Stimulated activated CD8-positive, alpha-beta memory T cell treated with anti-CD3 and anti-CD28 coated beads, Interleukin-15, amount 100 ng/mL, for 24 hours (primary cell): Measurements from ENCODE around the gene SYNGR3.
A peak's percentile ranks its signal among the peaks of the same experiment; 100 is the strongest.
"Not testable (repeated sequence)": the region's sequence is repeated elsewhere in the genome, so short reads cannot be mapped to it uniquely, and the experiment has no call there.

Experiments used
- DNase-seq: peaks from one replicate; pipeline ENCODE4 v3.0.0-alpha.2; 2020; ENCODE audit warnings: low read depth

SYNGR3 gene, protein sequence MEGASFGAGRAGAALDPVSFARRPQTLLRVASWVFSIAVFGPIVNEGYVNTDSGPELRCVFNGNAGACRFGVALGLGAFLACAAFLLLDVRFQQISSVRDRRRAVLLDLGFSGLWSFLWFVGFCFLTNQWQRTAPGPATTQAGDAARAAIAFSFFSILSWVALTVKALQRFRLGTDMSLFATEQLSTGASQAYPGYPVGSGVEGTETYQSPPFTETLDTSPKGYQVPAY

DNA sequence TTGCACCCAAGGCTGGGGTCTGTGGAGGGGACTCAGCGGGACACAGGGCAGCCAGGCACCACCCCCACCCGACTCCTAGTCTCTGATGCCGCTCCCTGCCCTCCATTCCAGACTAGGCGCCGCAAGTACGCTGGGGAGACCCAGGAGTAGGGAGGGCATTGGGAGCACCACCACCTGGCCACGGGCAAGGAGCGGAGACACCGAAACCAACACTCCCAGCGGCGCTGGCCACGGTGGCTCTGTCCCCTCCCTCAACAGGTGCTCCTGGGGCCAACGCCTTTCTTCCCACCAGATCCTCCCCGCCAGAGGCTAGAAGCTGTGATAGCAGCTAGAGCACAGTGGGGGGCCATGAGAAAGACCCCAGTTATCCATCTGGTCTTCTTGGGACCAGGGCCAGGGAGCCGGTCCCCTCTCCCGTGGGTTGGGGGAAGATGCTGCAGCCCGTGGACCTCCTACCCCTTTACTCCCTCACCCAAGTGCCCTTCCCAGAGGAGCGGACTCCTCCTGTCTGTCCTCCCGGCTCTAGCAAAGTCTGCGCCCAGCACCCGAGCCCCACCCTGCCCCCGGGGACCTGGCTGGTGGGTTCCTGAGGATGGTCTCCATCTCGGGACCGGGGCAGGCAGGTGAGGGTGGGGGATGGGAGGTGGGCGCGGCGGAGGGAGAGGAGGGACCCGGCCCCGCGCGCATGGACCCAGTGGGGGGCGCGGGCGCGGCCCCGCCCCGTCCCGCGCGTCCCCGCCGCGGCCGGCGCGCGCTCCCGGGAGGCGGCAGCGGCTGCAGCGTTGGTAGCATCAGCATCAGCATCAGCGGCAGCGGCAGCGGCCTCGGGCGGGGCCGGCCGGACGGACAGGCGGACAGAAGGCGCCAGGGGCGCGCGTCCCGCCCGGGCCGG, at the start of gene SYNGR3:
TSS of gene SYNGR3 (plus strand) at position 762 of the 892 bp plus-strand sequence. CDS start 133 bp downstream, outside the sequence.
- no peak for DNase-seq

DNA sequence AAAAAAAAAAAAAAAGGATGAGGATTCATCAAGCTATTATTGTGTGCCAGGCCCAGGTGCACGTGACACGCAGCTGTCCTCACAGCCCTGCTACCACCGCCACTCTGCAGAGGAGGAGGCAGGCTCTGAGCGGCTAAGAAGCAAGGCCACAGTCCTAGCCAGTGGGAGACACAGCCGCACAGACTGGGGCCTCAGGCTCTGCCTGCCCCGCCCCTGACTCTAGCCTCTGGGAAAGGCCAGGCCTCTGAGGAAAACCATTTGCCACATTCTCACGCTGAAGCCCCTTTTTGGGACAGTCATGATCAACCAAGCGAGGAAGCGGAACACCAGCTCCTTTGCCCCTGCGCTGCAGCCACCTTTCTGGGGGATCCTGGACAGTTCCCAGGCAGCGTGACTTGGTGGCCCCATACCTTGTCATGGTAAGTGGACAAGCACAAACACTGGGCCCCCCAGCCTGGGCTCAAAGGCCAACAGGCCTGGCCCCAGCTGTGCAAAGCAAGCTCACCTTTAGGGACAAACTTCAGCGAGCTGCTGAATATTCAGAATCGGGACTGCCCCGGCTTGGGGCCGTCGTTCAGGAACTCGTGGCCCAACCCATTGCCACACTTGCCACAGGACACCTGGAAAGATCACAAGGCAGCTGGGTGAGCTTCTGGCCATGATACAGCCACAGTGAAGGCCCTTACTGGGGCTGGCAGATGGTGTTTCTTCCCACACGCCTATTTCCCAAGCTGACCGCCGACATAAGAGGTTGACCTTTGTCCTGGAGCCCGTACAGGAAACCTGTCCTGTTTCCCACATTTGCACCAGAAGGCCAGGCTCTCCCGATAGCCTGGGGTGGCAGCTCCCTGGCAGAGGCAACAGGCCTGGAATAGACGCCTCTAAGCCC, 49.3 kb upstream of the SYNGR3 start:
- DNase-seq: no peak

DNA sequence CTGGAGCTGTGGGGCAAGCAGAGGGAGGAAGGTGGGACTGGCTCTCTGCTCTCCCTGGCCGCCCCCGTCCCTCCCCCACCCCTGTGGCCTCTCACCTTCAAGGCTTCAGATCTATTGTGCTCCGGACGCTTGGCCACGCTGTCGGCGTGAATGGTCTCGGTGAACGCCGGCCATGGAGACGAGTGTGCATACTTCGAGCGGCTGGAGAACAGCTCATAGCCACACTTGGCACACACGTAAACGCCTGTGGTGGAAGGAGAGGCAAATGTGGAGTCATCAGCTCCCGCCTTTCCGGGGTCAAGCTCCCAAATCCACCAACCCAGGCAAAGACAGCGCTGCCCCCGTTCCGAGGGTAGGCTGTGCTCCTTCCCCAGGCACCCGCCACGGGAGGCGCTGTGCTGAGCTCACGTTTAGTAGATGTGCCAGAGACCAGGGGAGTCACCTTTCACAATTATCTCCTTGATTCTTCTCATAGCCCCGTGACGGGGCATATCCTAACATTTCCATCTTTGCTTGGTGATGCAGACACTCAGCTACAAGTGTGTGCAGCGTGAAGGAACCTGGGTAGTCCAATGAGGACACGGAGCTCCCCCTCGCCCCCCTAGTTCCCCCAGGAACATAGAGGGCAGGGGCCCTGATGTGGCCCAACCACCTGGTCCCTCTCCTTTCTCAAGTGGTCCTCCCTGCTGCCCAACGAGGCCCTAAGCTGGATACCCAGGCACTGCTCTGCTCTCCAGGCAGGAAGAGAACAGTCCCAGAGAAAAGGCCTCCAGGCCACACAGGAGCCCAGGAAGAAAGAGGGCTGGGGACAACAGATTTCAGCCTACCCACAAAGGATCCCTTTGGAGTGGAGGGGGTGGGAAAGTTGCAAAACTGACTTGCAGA, 48.4 kb upstream of the SYNGR3 start:
- no peak for DNase-seq

DNA sequence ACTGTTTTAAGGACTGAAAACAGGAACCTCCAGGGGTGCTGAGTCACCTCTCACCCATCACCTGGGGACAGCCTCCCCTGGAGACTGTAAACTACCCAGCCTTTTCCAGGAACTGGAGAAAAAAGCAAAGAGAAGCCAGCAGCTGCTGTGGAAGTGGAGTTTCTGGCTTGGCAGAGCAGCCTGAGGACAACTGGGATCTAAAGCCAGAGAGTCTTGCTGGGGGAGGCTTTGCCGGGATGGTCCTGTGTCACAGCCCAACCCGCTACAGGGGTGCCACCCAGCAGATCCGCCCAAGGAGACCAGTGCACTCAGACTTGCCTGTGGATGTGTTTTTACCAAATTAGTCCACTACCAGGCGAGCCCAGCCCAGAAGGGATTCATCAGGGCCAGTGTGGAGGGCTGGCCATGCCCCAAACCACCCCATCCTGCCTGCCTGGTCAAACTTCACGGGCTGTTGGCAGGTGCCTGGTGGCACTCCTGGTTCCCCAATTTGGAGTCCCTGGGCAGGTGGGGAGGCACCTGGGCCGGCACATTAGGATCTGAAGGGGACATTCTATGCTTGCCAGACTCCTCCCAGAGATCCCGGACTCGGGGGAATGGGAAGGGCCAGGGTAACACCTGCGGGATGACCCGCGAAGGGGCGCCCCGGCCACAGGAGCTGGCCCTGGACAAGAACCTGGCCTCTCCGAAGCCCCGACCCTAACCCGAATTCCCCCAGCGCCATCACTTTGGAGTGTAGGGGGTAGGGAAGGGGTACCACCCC, 47.5 kb upstream of the SYNGR3 start:
- DNase-seq: no peak

DNA sequence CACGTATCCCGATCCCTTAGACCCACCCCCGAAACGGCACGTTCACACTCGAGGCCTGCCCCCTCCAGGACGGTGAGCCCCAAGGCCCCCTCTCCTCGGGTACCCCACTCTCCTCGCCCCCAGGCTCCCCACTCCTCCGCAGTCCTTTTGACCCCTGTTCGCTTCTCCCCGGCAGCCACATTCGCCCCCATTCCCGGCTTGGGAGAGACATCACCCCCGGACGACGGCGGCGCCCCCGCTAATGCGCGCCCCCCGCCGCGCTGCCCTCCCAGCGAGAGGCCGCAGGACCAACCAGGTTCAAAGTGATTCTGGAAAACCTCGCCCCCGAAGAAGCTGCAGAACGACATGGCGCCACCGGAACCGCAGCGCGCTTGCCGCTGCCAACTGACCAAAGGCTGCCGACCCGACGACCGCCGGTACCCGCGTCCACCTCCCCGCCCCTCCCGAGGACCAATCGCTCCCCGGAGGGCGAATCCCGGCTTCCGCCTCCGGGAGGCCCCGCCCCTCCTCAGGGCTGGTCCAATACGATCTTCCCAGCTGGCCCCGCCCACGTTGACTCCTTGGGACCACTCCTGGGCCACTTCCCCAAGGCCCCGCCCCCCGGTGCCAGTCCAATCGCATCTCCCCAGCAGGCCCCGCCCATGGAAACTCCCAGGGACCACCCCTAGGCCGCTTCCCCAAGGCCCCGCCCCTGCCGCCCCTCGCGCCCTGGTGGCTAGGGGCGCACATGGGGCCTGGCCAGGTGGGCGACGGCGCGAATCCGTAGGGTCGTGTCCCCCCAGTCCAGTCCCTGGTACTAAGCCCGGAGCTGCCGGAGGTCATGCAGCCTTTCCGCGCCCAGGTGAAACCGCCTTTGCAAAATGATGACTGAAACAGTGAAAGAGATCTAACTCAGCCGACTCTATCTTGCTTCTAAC, 46.7 kb upstream of the SYNGR3 start, which contains the start of gene MSRB1:
TSS of gene MSRB1 (minus strand) at position 390 of the 917 bp plus-strand sequence. CDS start at position 347, 43 bp downstream.
- peak; percentile 95 for DNase-seq

DNA sequence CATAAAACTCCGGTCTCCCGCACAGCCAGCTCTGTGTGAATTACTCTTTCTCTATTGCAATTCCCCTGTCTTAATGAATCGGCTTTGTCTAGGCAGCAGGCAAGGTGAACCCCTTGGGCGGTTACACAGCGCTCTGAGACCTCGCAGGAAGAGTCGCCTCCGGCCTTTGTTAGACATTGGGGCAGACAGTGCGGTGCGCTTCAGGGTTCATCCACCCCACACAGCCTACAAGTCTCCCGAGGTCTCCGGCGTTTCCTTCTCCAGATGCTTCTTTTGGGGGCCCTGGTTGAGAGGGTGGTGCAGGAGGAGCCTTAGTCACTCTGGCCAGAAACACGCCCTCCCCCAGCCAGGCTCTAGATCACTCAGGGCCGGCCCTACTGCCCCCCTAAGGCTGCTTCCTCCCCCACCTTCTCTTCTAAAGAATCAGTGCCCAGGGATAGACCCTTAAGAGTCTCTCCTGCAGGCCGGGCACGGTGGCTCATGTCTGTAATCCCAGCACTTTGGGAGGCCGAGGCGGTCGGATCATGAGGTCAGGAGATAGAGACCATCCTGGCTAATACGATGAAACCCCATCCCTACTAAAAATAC, 45.1 kb upstream of the SYNGR3 start:
- no peak for DNase-seq

DNA sequence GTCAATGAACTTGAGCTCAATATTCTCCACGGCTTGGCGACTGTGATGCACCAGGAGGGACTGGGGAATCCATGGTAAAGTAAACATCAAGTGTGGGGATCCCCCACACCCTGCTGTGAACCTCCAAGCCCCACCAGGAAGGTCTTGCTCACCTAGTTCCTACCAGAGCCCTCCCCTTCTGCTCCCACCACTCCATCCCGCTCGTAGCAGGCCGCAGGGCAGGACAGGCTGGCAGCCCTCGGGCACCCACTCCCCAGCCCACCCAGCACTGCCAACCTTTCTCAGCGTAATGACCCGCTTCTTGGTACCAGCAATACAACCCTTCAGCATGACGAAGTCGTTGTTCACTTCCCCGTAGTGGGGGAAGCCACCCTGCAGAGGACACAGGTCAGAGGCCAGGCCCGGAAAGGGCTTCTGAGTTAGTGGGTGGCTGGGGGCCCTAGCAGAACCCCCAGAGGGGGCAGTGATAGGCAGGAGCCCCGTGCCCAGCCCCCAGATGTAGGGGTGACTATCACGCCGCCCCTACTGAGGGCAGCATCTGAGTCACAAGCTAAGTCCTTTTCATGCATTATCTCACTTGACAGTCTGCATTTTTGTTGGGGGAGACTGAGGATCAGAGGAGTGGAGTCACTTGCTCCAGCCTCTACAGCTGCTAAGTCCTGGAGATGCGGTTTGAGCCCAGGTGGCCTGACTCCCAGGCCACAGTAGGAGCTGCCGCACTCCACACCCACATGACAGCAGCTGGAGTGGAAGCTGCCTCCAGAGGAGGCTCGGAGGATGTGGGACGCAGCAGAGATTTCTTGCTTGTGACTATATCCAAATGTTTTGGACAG, 44.0 kb upstream of the SYNGR3 start:
- no peak for DNase-seq

DNA sequence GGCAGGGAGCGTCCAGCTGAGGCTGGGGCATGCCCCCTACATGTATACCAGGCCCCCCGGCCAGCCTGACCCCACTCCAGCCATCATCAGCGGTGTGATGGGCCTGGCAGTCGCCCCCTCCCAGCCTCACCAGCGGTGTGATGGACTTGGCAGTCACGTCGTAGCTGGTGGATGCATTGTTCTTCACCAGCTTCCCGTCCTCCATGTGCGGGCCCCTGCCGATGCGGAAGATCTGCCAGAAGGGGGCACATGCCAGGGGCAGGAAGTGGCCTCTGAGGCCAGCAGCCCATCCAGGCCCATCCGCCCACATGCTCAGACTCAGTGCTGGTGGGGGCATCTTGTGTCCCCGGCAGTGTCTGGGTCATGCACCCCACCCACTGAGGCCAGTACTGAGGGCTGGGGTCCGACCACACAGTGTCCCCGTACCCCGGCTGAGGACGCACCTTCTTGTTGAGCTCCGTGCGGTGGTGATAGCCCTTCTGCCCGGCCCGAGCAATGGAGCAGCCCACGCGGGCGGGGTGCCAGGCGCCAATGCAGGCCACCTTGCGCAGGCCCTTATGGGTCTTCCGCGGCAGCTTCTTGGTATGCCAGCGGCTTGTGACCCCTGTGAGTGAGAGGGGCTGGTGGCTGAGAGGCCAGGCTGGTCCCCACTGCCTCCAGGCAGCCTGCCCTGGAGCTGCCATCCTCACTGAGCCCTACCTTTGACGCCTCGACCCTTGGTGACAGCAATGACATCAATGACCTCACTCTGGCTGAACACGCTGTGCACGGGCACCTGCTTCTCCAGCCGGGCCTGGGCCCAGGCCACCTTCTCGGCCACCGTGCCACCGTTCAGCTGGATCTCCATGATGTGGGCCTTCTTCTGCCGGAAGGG, 43.0 kb upstream of the SYNGR3 start:
- no peak for DNase-seq

DNA sequence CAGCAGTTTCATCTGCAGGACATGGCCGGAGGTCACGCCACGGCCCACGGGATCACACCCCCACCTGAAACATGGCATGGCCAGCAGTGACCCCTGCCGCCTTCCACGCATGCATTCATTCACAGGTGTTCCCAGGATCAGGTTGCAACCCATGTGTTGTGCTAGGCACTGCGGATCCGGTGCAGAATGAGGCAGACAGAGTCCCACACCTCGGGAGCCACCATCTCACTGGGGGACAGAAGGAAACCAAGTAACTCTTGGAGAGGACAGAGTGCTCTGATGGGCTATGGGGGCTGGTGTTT, 42.5 kb upstream of the SYNGR3 start:
- no peak for DNase-seq

DNA sequence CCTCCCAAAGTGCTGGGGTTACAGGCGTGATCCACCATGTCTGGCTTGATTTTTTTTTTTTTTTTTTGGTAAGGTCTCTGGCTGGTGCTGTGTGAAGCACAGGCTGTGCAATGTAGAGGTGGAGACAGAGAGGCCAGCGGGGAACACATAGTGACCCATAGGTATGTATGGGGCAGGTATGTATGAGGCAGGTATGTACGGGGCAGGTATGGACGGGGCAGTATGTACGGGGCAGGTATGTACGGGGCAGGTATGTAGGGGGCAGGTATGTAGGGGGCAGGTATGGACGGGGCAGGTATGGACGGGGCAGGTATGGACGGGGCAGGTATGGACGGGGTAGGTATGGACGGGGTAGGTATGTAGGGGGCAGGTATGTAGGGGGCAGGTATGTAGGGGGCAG, 40.3 kb upstream of the SYNGR3 start:
- no peak for DNase-seq

DNA sequence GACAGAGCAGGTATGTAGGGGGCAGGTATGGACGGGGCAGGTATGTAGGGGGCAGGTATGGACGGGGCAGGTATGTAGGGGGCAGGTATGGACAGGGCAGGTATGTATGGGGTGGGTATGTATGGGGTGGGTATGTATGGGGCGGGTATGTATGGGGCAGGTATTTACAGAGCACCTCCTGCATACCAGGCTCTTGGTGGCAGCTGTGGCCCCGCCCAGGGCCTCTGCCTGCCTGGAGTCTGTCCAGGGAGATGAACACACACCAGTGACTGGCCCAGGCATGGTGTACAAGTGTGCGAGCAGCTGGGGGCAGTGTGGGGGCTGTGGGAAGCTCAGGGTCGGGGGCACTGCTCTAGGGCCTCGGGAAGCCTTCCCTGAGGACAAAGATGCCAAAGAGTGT, 39.7 kb upstream of the SYNGR3 start:
- no peak for DNase-seq

DNA sequence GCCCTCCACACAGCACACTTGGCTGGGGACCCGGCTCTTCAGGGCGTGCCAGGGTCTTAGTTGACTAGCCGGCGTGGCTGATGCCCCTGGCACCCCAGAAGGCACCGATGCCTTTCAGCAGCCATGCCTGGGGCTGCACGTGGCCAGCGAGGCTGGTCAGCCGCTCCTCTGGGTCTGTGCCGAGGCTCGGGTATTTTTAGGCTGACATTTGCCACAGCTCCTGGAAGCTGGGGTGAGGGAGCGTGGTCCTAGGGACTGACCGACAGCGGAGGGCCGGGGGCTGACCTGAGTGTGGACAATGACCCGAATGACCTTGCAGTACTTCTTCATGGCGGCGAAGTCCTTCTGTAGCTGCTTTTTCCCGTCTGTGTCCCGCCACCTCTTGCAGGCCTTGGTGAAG, 39.2 kb upstream of the SYNGR3 start:
- DNase-seq: no peak

DNA sequence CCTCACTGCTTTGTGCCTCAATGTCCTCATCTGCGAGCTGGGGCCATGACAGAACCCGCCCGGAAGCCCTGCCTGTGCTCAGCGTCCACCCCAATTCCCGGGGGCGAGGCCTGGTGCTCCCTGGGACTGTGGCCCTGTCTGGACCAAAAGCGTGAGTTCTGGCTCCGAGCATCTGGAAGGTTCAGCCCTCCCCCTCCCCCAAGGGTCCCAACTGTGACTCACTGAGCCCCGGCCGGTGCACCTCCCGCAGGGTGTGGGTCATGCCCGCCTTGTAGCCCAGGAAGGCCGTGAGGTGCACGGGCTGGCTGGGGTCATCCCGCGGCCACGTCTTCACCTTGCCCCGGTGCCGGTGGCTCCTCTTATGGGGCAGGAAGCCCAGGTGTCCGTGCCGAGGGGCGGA, 36.0 kb upstream of the SYNGR3 start:
- DNase-seq: no peak

DNA sequence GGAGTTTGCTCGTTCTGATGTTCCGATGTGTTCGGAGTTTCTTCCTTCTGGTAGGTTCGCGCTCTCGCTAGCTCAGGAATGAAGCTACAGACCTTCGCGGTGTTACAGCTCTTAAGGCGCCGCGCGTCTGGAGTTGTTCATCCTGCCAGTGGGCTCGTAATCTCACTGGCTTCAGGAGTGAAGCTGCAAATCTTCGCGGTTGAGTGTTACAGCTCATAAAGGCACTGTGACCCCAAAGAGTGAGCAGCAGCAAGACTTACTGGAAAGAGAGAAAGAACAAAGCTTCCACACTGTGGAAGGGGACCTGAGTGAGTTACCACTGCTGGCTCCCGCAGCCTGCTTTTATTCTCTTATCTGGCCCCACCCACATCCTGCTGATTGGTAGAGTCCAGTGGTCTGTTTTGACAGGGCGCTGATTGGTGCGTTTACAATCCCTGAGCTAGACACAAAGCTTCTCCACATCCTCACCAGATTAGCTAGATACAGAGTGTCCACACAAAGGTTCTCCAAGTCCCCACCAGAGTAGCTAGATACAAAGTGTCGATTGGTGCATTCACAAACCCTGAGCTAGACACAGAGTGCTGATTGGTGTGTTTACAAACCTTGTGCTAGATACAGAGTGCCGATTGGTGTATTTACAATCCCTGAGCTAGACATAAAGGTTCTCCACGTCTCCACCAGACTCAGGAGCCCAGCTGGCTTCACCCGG, 32.2 kb upstream of the SYNGR3 start:
- DNase-seq: not testable (repeated sequence)

DNA sequence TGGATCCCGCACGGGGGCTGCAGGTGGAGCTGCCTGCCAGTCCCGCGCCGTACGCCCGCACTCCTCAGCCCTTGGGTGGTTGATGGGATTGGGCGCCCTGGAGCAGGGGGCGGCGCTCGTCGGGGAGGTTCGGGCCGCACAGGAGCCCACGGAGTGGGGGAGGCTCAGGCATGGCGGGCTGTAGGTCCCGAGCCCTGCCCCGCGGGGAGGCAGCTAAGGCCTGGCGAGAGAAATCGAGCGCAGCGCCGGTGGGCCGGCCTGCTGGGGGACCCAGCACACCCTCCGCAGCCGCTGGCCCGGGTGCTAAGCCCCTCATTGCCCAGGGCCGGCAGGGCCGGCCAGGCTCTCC, 31.7 kb upstream of the SYNGR3 start:
- not testable (repeated sequence) for DNase-seq

DNA sequence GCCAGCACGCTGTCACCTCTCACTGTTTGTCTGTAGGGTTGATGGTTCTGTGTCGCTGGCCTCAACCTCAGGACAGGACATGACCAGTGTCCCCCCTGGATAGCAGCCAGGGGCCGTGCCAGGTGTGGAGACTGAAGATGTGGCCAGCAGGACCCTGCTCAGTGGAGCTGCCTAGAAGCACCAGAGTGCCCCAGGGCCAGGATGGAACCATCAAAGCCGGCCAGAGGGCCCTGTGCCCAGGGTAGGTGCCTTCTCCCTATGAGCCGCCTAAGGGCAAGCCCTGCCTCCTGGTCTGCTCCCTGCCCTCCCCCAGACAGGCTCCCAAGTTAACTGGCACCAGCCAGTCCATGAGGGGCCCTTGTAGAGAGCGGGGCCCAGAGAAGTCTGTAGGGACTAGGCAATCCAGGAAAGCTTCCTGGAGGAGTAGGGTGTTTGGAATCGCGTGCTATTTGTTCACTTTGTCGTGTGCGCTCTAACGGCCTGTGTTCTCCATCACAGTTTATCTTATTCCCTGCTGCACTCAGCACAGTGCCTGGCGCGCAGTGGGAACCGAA, 31.0 kb upstream of the SYNGR3 start:
- no peak for DNase-seq
